MM.1S (cell line): ENCODE results near the gene BICC1.

ENCODE experiments used
- DNase-seq: peaks from one replicate; pipeline ENCODE4 v3.0.0-alpha.2; 2015
- H2AFZ ChIP-seq: fragments of 300-600 bp; sonication (generic); 2 replicates; pipeline ENCODE4 v1.6.0; 2016; ENCODE audit warnings: antibody characterized with exemption, low read length
- H3F3A ChIP-seq: fragments of 300-600 bp; sonication (generic); 2 replicates; pipeline ENCODE4 v1.6.1; 2016; ENCODE audit warnings: mild to moderate bottlenecking, antibody characterized with exemption, low read length, moderate library complexity, mixed read lengths; ENCODE audit not compliant: insufficient read depth
- H3K27ac ChIP-seq: fragments of 300-600 bp; sonication (generic); 2 replicates; pipeline ENCODE4 v1.5.1; 2016; ENCODE audit warnings: mild to moderate bottlenecking, low read length
- H3K27me3 ChIP-seq: fragments of 300-600 bp; sonication (generic); replicated peaks from 2 replicates; pipeline ENCODE4 v1.6.0; 2016; ENCODE audit warnings: low read length; ENCODE audit not compliant: insufficient read depth
- H3K36me3 ChIP-seq: fragments of 300-600 bp; sonication (generic); replicated peaks from 2 replicates; pipeline ENCODE4 v1.6.1; 2016; ENCODE audit warnings: mild to moderate bottlenecking, low read length, mixed read lengths; ENCODE audit not compliant: insufficient read depth
- H3K4me1 ChIP-seq: fragments of 300-600 bp; sonication (generic); 2 replicates; pipeline ENCODE4 v1.6.1; 2016; ENCODE audit warnings: low read length, mixed read lengths
- H3K4me2 ChIP-seq: fragments of 300-600 bp; sonication (generic); 2 replicates; pipeline ENCODE4 v1.6.0; 2016; ENCODE audit warnings: low read depth, low read length
- H3K4me3 ChIP-seq: fragments of 300-600 bp; sonication (generic); 2 replicates; pipeline ENCODE4 v1.5.1; 2016; ENCODE audit warnings: low read length, mixed read lengths
- H3K79me2 ChIP-seq: fragments of 300-600 bp; sonication (generic); 2 replicates; pipeline ENCODE4 v1.6.1; 2016; ENCODE audit warnings: mixed run types, low read length, mixed read lengths
- H3K9ac ChIP-seq: fragments of 300-600 bp; sonication (generic); 2 replicates; pipeline ENCODE4 v1.6.1; 2016; ENCODE audit warnings: low read length, mixed read lengths
- H3K9me2 ChIP-seq: fragments of 300-600 bp; sonication (generic); replicated peaks from 2 replicates; pipeline ENCODE4 v1.6.1; 2016; ENCODE audit warnings: mild to moderate bottlenecking, low read length, mixed read lengths; ENCODE audit not compliant: insufficient read depth
- H3K9me3 ChIP-seq: fragments of 300-600 bp; sonication (generic); replicated peaks from 2 replicates; pipeline ENCODE4 v1.6.1; 2016; ENCODE audit warnings: mild to moderate bottlenecking, low read length, mixed read lengths; ENCODE audit not compliant: insufficient read depth
- H4K20me1 ChIP-seq: fragments of 300-600 bp; sonication (generic); 2 replicates; pipeline ENCODE4 v1.6.1; 2016; ENCODE audit warnings: mild to moderate bottlenecking, low read length, moderate library complexity, mixed read lengths; ENCODE audit not compliant: insufficient read depth
- EZH2 ChIP-seq: fragments of 300-600 bp; sonication (generic); optimal IDR thresholded peaks from 2 replicates; pipeline ENCODE3; 2017; ENCODE audit warnings: low read depth, mild to moderate bottlenecking, antibody characterized with exemption, low read length, mixed read lengths
- EZH2phosphoT487 ChIP-seq: fragments of 300-600 bp; sonication (generic); IDR thresholded peaks from 2 replicates; pipeline ENCODE4 v1.6.1; 2018; ENCODE audit warnings: antibody characterized with exemption, low read length
- TF ChIP-seq, protein P1 (sequence below): fragments of 300-600 bp; sonication (generic); IDR thresholded peaks from 2 replicates; pipeline ENCODE4 v1.5.1; 2016; ENCODE audit warnings: antibody characterized with exemption, low read length, mixed read lengths

The BICC1 gene

DNA sequence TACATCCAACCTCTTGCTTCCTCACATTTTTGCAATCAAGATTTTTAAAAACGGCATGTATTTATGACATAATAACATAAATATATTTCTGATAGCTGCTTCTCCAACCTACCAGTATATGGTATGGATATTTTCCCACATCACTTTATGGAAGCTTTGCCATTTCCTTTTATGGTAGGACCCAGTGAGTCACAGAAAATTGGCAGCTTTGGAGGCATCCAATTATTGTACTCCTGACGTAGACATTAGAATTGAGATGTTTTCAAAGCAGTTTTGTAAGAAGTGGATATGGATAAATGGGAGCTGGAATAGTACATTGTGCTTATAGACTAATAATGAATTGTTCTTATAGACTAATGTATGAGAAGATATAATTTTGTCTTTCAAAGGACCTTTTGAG is 23.8 kb upstream of the BICC1 start:
- no peaks in the 10 kb centered on the region for H3F3A ChIP-seq
- H3K4me2 ChIP-seq = no peak overlapping the region
- H4K20me1 ChIP-seq = no peaks in the 10 kb centered on the region
- no peak overlapping the region for H3K4me3 ChIP-seq
- H3K9ac ChIP-seq = no peak overlapping the region
- no peaks in the 10 kb centered on the region for H3K36me3 ChIP-seq
- H2AFZ ChIP-seq = no peak overlapping the region
- no peaks in the 10 kb centered on the region for H3K4me1 ChIP-seq
- H3K79me2 ChIP-seq = no peaks in the 10 kb centered on the region
- H3K9me2 ChIP-seq = no peaks in the 10 kb centered on the region
- no peak overlapping the region for H3K27ac ChIP-seq
- no peak for TF ChIP-seq EZH2phosphoT487
- TF ChIP-seq EZH2 = no peak
- TF ChIP-seq, protein P1, sequence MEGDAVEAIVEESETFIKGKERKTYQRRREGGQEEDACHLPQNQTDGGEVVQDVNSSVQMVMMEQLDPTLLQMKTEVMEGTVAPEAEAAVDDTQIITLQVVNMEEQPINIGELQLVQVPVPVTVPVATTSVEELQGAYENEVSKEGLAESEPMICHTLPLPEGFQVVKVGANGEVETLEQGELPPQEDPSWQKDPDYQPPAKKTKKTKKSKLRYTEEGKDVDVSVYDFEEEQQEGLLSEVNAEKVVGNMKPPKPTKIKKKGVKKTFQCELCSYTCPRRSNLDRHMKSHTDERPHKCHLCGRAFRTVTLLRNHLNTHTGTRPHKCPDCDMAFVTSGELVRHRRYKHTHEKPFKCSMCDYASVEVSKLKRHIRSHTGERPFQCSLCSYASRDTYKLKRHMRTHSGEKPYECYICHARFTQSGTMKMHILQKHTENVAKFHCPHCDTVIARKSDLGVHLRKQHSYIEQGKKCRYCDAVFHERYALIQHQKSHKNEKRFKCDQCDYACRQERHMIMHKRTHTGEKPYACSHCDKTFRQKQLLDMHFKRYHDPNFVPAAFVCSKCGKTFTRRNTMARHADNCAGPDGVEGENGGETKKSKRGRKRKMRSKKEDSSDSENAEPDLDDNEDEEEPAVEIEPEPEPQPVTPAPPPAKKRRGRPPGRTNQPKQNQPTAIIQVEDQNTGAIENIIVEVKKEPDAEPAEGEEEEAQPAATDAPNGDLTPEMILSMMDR = no peak
- no peaks in the 10 kb centered on the region for H3K27me3 ChIP-seq
- DNase-seq = no peak
- no peaks in the 10 kb centered on the region for H3K9me3 ChIP-seq

DNA sequence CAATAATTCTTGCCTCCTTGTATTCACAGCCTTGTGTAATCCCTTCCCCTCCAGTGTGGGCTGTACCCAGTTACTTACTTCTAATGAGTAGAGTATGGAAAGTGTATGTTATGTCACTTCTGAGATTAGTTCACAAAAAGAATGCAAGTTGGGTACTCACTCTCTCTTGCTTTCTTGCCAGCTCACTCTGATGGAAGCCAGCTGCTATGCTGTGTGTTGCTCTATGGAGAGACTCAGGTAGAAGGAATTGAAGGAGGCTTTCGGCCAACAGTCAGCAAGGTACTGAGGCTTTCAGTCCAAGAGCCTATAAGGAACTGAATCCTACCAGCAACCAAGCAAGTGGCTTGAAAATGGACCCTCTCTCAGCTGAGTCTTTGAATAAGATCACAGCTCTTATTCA is 9.7 kb upstream of the BICC1 start:
- H3K4me3 ChIP-seq = no peak overlapping the region
- no peaks in the 10 kb centered on the region for H3F3A ChIP-seq
- no peaks in the 10 kb centered on the region for H3K27me3 ChIP-seq
- H4K20me1 ChIP-seq = no peaks in the 10 kb centered on the region
- TF ChIP-seq EZH2phosphoT487 (no peak), EZH2 (no peak)
- TF ChIP-seq, protein P1 = no peak
- H3K4me2 ChIP-seq = no peak overlapping the region
- H3K9me2 ChIP-seq = no peaks in the 10 kb centered on the region
- H3K79me2 ChIP-seq = no peaks in the 10 kb centered on the region
- no peaks in the 10 kb centered on the region for H3K9me3 ChIP-seq
- H2AFZ ChIP-seq = no peak overlapping the region
- DNase-seq = no peak
- no peak overlapping the region for H3K9ac ChIP-seq
- H3K36me3 ChIP-seq = no peaks in the 10 kb centered on the region
- no peaks in the 10 kb centered on the region for H3K4me1 ChIP-seq
- H3K27ac ChIP-seq = no peak overlapping the region

DNA sequence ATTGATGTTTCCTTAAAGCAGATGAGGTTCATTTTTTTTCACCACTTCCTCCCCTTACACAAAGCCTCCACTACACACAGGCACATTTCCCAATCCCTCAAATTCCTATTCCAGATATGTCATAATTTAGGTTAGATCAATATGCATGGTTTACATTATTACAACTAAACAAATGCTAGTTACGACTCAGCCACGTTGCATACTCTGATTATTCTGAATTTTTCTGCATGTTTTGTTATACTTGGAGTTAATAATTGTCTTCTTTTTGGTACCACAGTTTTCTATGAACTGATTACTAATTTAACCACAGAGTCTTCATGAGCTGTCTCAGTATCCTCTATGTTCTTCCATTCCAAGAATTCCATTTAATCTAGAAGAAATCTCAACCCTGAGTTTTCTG is 4.4 kb upstream of the BICC1 start:
- TF ChIP-seq EZH2 (no peak), EZH2phosphoT487 (no peak)
- TF ChIP-seq, protein P1 = no peak
- Histone ChIP-seq H3K4me1 (no peaks in the 10 kb centered on the region), H3K9me3 (no peaks in the 10 kb centered on the region), H3K4me3 (no peak overlapping the region), H3K9ac (no peak overlapping the region), H2AFZ (no peak overlapping the region), H3F3A (no peaks in the 10 kb centered on the region), H3K9me2 (no peaks in the 10 kb centered on the region), H4K20me1 (no peaks in the 10 kb centered on the region), H3K79me2 (no peaks in the 10 kb centered on the region), H3K27me3 (no peaks in the 10 kb centered on the region), H3K4me2 (no peak overlapping the region), H3K36me3 (no peaks in the 10 kb centered on the region), H3K27ac (no peak overlapping the region)
- DNase-seq = no peak
